ENCODE measurements around the gene SYNE1.
"Not testable (repeated sequence)": the region's sequence is repeated elsewhere in the genome, so short reads cannot be mapped to it uniquely, and the experiment has no call there.

SYNE1 gene

DNA sequence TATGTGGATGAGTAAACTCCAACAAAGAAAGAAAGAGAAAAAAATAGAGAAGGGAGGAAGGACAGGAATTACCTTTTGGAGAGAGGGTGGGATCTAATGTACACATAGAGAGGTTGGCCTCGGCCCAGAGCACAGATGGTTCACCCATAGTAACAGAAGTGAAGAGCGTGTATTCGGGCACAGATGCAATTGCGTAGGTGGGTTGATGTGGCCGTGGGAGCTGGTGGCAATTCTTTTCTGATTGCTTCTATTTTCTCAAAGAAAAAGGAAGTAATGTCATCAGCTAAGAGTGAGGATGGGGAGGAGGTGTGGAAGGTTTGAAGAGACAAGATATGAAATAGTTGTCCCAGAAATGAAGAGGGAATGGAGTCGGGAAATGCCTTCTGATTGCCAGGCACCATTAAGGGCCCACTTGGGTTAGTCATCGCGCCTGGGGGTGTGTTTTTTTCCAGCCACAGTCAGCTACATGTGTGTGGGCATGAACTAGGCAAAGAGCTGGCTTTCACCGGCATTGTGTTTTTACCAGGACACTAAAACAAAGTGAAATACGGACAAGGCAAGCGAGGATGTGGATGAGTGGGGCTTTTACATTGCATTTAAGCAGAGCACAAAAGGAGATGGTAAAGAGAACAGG, 158.7 kb downstream of the SYNE1 start:
- no peak for DNase-seq

GRCh38 chr6:152474354-152474753, 162.8 kb downstream of the SYNE1 start:
- no peak for DNase-seq

DNA sequence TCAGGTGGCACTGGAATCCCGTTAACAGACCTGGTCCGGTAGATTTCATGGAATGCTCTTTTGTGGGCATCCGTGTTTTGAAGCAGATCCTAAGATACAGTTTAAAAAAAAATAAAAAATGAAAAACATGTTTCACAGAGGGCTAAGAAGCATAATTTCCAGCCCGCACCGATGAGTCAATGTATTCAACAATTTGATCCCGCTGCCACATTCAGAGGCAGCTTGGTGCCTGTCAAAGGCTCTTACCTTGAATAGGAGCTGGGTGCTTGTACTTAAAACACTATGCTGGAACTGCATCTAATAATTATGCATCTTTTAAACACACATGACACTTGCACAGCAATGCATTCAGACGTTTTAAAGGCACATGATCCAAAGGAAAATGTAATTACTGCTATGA, 164.8 kb downstream of the SYNE1 start:
- DNase-seq = no peak

DNA sequence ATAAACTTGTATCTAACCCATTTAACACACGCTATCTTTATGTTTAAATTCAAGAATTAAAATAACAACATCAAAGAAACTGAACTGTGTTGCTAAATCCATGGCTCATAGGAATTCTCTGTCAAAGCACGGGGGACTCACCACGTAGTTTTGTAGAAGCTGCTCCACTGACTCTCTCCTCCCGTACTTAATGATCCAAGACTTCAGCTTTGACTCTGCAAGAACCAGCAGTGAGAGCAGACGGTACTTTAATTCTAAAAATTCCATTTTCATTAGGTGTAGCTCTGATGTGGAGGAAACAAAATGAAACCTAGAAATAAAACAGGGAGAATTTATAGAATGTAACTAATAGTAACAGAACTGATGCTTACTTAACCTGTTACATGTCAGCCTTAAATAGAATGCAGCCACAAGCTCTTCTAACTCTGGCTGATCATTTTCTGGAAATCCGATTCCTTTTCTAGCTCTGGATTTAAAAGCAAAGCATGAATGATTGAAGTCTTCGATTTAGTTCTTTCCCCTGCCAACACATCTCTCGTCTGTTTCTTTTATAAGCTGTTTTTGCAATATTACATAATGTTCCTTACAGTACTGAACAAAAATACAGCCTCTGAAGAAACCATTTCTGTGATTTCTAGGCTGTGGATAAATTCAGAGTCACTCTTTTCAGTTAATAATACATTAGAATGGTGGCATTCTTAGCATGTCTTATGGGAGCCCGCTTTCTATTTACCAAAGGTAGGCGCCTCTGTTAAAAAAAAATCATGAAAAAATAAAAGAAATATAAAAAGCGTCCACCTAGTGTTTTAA, 165.5 kb downstream of the SYNE1 start:
- DNase-seq = no peak

- no peak for DNase-seq
These were observed 174.0 kb downstream of the SYNE1 start for GRCh38 chr6:152463164-152463563.

- no peak for DNase-seq
These were observed 174.4 kb downstream of the SYNE1 start for GRCh38 chr6:152462716-152463115.

- no peak for DNase-seq
These were observed 175.6 kb downstream of the SYNE1 start for GRCh38 chr6:152461556-152461955.

DNA sequence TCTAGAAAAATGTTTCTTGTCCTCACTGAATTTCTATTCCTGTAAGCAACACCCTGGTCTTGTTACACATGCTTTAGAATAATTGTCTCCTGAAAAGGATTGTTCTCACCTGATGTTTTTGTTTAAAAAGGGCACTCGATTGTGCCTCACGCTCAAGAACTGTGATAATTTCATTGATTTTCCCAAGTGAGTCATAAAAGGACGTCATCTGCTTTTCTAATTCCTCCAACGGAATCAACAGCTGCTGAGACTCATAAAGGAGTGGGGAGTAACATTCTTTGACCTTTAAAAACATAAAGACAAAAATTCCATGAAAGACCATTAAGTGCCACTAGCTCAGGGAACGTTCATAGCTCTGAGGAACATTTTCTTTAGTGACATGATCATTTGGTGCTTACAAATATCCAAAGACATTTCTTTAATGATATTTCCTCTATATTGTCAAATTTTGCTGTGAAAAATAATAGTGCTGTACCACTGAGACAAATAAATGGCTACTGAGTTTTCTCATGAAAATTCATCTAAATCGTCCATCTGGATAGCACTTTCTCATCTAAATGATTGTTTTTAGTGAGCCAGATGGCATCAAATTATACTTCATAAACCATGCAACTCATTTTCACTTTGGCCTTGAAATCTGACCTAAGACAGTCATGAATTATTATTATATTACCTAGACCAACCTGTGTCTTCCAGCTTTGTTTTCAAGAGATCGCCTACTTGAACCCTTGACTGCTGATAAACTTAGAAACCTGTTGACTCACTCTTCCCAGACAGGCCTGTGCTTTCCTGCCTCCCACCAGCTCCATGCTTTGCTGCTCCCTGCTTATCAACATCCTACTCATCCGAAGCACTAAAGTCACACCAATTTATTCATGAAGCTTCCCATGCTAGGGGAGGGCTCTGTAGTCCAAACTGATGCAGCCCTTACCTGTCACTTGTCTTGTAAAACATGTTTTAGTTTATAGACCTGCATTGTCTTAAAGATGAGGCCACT, 178.2 kb downstream of the SYNE1 start:
- no peak for DNase-seq

- no peak for DNase-seq
These were observed 179.1 kb downstream of the SYNE1 start for GRCh38 chr6:152457949-152458624.

DNA sequence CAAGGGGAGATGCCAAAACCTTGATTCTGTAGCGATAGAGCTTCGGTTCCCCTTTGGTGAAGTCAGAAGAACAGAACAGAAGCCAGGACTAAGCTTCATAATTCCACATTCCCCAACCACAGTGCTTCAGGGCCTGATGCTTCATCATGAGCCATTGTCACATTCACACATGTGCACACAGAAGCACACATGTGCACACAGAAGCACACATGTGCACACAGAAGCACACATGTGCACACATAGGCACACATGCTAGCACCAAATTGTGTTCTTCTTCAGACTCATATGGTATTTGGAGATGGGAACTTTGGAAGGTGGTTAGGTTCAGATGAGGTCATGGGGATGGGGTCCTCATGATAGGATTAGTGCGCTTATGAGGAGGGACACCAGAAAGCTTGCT, 183.2 kb downstream of the SYNE1 start:
- no peak for DNase-seq

DNA sequence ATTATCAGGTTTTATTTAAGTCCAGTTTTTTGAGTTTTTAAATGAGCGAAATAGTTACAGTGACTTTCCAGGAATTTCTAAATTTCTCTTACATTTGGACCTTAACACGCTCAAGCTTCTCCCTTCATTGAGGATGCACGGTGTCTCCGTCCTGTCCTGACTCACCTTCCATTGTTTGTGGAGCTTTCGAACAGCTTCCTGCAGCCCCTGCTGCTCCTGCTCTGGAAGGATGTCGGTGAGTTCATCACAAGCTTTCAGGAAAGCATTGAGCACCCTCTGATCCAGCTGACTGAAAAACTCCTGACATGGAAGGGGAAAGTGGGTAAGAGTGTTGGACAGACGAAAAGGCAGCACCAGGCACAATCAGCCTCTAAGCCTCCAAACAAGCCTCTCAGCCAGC, 183.7 kb downstream of the SYNE1 start:
- DNase-seq = no peak

GRCh38 chr6:152452639-152453038, 184.5 kb downstream of the SYNE1 start:
- no peak for DNase-seq

DNA sequence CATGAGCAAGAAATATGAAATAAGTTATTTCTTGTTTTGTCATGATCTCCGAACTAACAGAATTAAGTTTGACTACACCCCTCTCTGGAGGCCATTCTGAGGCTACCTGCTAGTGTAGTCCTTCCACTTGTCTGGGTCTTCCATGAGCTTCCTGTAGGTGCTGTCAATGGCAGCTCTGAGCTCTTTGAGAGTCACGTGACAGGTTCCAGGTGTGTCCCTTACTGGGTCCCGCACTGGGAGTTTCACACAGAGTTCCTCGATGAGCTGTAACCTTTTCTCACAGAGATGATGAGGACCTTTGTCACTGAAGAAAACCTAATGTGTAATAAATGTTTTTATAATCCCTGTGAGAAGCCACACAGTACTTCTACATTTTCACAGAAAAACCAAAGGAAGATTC, 186.6 kb downstream of the SYNE1 start:
- DNase-seq = no peak

DNA sequence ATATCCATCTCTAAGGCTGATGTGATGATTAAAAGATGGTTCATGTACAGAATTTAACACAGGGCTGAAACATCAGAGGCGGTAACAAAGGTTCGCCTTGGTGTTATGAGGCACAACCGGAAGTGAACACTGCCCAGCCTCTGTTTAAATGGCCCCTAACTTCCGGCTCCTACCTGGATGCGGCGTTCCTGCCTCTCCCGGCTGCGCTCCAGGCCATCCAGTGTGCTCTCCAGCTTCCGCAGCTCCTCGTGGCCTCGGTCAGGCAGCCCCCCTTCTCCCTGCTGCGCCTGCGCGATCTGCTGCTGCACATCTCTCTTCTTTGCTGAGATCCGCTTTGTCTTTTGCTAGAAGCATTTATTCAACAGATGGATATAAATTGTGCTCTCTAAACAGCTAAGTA, 195.3 kb downstream of the SYNE1 start:
- no peak for DNase-seq

DNA sequence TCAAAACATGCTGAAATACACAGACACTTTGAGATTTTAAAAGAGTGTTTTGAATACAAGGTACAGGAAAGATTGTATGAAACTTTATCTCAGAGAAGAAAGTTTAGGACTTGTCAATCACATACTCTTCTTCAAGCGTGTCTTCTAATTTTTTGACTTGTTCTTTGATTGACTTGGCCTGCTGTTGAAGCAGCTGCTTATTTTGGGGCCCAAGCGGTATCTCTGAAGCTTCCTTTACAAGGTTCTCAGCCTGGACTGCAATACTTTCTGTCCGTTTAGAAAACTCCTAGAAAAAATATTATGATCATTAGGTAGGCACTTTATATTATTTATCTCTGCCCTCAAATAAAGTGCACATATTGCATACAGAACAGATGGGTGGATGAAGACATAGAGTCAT, 201.3 kb downstream of the SYNE1 start:
- DNase-seq = no peak

DNA sequence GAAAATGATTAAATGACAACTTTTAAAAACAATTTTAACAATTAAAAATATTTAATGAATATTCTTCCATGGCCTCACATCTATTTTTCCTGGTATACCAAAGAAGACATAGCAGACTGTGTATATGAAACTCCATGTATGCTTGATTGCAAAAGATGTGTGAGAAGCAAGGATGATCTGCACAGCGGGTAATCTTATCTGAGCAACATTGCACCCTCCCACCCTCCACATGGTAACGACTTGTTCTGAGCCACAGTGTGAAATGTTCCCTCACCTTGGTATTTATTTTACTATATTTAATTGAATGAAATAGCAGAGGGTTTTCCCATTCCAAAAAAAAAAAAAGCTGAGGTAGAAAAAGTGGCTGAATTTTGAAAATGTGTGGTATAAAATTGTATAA, 204.4 kb downstream of the SYNE1 start:
- no peak for DNase-seq

DNA sequence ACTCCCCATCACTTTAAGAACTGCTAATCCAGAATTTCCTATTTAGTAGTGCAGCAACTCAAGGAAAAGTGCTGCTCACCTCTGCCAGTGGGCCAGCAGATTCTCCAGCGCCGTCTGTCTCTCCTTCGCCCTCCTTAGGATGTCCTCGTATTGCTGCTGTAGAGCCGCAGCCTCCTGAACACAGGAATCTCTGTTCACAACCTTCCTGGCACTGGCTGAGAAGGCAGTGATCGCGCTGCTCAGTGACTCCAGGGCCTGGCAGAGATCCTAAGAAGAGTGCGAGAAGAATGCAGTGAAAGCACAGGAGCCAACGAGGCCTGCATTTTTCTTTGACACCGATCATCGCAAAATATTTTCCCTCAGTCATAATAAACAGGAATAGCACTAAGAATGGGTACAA, 209.0 kb downstream of the SYNE1 start:
- no peak for DNase-seq

- DNase-seq = no peak
These were observed 210.9 kb downstream of the SYNE1 start for GRCh38 chr6:152426276-152426675.

DNA sequence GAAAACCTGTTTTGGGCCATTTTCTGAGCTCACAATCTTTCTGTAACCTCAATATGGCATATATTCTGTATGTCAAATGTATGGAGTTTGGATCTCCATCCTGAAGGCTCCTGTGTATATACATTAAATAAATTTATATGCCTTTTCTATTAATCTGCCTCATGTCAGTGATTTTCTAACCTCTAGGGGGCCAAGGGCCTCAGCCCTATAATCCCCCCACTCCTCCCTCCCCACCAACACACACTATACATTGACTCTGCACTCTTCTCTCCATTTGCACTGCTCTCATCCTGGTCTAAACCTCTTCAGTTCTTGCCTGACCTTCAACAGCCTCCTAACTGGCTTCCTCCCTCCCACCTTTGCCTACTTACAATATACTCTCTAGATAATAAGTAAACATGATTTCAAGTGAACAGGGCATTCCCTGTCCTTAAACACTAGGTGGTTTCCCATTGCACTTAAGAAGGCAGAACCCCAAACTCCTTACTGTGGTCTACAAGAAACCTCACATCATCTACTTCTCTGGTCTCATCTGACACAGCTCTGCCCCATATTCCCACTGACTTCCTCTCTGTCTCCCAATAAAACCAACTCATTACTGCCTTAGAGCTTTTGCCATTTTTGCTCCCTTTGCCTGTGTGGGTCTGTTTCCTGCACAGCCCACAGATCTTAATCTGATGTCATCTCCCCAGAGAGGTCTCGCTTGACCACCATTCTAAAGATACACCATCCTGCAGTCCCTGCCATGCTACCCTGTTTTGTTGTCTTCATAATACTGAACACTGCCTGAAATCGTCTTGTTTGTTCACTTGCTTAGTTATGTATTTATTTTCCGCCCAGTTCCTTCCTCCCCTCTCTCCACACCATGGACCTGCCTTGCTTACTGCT, 213.7 kb downstream of the SYNE1 start:
- no peak for DNase-seq

DNA sequence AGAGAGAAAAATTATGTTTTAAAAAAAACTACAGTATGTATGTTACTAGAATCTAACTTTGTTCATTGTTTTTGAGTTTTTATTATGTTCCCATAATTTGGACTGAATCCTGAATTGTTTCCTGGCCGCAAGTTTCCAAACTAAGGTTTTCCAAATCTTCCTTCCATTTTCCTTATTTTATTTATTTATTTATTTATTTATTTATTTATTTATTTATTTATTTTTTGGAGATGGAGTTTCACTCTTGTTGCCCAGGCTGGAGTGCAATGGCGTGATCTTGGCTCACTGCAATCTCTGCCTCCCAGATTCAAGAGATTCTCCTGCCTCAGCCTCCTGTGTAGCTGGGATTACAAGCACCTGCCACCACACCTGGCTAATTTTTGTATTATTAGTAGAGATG, 215.7 kb downstream of the SYNE1 start:
- DNase-seq = not testable (repeated sequence)

DNA sequence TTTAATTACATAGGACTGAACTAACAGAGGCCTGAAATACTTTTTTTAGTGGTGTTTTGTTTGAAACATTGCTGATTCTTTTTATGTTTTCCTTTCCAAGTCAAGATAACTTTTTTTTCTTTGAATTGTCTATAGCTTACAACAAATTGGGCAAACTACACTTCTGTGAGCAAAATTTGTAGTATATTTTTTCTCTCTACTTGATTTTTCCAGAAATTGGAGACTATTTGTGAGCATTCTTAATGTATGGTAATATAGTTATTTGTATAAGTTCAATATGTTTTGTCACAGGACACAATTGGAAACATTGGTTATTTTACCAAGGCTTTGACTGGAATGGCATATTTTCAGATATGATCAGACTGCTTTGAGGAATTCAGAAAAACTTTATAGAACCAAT, 216.5 kb downstream of the SYNE1 start:
- no peak for DNase-seq

GRCh38 chr6:152418551-152418950, 218.6 kb downstream of the SYNE1 start:
- no peak for DNase-seq

Measured in CD4-positive, alpha-beta T cell treated with Interleukin-17A for 4 hours (primary cell).